ENCODE measurements around the gene AZI2. TPM values are rescaled to one million over a fixed set of nuclear protein-coding genes. Genes with fewer than 3 reads are reported as not detected.

AZI2 gene
- total and polyA plus RNA-seq, 2 experiments from 2014 or later: 24.5 to 28.6 TPM

- TF ChIP-seq, protein P1, sequence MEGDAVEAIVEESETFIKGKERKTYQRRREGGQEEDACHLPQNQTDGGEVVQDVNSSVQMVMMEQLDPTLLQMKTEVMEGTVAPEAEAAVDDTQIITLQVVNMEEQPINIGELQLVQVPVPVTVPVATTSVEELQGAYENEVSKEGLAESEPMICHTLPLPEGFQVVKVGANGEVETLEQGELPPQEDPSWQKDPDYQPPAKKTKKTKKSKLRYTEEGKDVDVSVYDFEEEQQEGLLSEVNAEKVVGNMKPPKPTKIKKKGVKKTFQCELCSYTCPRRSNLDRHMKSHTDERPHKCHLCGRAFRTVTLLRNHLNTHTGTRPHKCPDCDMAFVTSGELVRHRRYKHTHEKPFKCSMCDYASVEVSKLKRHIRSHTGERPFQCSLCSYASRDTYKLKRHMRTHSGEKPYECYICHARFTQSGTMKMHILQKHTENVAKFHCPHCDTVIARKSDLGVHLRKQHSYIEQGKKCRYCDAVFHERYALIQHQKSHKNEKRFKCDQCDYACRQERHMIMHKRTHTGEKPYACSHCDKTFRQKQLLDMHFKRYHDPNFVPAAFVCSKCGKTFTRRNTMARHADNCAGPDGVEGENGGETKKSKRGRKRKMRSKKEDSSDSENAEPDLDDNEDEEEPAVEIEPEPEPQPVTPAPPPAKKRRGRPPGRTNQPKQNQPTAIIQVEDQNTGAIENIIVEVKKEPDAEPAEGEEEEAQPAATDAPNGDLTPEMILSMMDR (conservative IDR thresholded peaks at IDR 0.05; ENCODE audit: low read depth in 2 of 2): no peak
- TF ChIP-seq NANOG (IDR thresholded peaks at IDR 0.05; ENCODE audit: borderline replicate concordance): no peak
- TF ChIP-seq REST (IDR thresholded peaks at IDR 0.05; ENCODE audit: unreplicated experiment): no peak
- TF ChIP-seq EZH2 (IDR thresholded peaks at IDR 0.05; ENCODE audit: low read depth, unreplicated experiment): no peak
- TF ChIP-seq STAT1 (IDR thresholded peaks at IDR 0.05; ENCODE audit: unreplicated experiment): no peak
- TF ChIP-seq ZNF114 (CRISPR knock-in tag; IDR thresholded peaks at IDR 0.05): no peak
- no peak for TF ChIP-seq ZNF331 (CRISPR knock-in tag; IDR thresholded peaks at IDR 0.05; ENCODE audit: low read depth)
- no peak for TF ChIP-seq CREB1 (CRISPR knock-in tag; IDR thresholded peaks at IDR 0.05; ENCODE audit: low read depth)
These were observed 67.8 kb downstream of the AZI2 start (continued) for GRCh38 chr3:28280781-28281180.

GRCh38 chr3:28279770-28280169 is 68.9 kb downstream of the AZI2 start:
- Mint-ChIP-seq H3K36me3 (ENCODE audit: low read depth) (peaks cover 4% of the 10 kb centered on the region; the same call in 2 of the 3 replicates), H3K27me3 (ENCODE audit: insufficient read depth, low read depth, poor library complexity) (no peaks in the 10 kb centered on the region), H3K4me3 (no peak overlapping the region), H3K4me1 (peaks cover 3% of the 10 kb centered on the region; the same call in 1 of the 3 replicates), H3K27ac (no peak overlapping the region), H3K9me3 (no peaks in the 10 kb centered on the region)
- no peaks in the 10 kb centered on the region for H3F3A ChIP-seq (replicated peaks; ENCODE audit: low read depth)
- DNase-seq (ENCODE audit: low spot score) (no peak), ATAC-seq (no peak)
- no peak overlapping the region for H3K27ac ChIP-seq (ENCODE audit: low read depth)
- H2AFZ ChIP-seq: no peak overlapping the region
- no peak overlapping the region for H3K4me3 ChIP-seq
- no peaks in the 10 kb centered on the region for H4K20me1 ChIP-seq (replicated peaks; ENCODE audit: insufficient read depth)
- no peak overlapping the region for H3K4me2 ChIP-seq
- H3K9me2 ChIP-seq (ENCODE audit: insufficient read depth): peaks cover 3% of the 10 kb centered on the region; the same call in 1 of the 2 replicates
- H3K4me1 ChIP-seq (ENCODE audit: insufficient read depth): no peaks in the 10 kb centered on the region
- H3K27me3 ChIP-seq (ENCODE audit: insufficient read depth): no peaks in the 10 kb centered on the region
- H3K36me3 ChIP-seq (ENCODE audit: insufficient read depth): no peaks in the 10 kb centered on the region
- no peaks in the 10 kb centered on the region for H3K79me2 ChIP-seq (replicated peaks; ENCODE audit: insufficient read depth)
- TF ChIP-seq EZH2phosphoT487 (IDR thresholded peaks at IDR 0.05; ENCODE audit: unreplicated experiment) (no peak), ZNF331 (CRISPR knock-in tag; IDR thresholded peaks at IDR 0.05; ENCODE audit: low read depth) (no peak), EZH2 (IDR thresholded peaks at IDR 0.05; ENCODE audit: low read depth, unreplicated experiment) (no peak), REST (IDR thresholded peaks at IDR 0.05; ENCODE audit: unreplicated experiment) (no peak), CREB1 (CRISPR knock-in tag; IDR thresholded peaks at IDR 0.05; ENCODE audit: low read depth) (no peak), JUNB (IDR thresholded peaks at IDR 0.05; ENCODE audit: unreplicated experiment) (no peak), ZNF114 (CRISPR knock-in tag; IDR thresholded peaks at IDR 0.05) (no peak), STAT1 (IDR thresholded peaks at IDR 0.05; ENCODE audit: unreplicated experiment) (no peak), NANOG (IDR thresholded peaks at IDR 0.05; ENCODE audit: borderline replicate concordance) (no peak)
- TF ChIP-seq, protein P2, sequence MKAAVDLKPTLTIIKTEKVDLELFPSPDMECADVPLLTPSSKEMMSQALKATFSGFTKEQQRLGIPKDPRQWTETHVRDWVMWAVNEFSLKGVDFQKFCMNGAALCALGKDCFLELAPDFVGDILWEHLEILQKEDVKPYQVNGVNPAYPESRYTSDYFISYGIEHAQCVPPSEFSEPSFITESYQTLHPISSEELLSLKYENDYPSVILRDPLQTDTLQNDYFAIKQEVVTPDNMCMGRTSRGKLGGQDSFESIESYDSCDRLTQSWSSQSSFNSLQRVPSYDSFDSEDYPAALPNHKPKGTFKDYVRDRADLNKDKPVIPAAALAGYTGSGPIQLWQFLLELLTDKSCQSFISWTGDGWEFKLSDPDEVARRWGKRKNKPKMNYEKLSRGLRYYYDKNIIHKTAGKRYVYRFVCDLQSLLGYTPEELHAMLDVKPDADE (IDR thresholded peaks at IDR 0.05): no peak

Measured in GM23338 (cell line).